HG02885 (cell line): Measurements from ENCODE around the gene GPR158.

ENCODE experiments used
- ATAC-seq: cut with Tn5 transposase; IDR thresholded peaks from one replicate; pipeline ENCODE4 v1.9.1; 2021; ENCODE audit warnings: mild to moderate bottlenecking; ENCODE audit not compliant: unreplicated experiment, poor library complexity

GPR158 gene

DNA sequence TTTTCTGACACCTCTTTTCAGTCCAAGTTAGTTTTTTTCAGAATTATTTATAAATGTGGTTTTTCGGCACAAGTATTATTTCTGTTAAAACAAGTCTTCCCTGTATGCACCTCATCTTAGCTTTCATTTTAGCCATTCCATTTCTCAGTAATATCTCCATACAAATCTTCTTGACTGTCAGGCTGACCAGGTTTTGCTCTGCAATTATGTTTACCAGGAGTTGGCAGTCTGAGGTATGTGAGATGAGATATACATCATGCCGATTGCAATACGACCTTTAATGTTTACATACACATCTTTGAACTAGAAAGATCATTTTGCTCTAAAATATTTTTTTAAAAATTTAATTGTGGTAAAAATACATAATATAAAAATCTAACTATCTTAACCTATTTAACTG, 209.8 kb downstream of the GPR158 start:
- no peak for ATAC-seq

GRCh38 chr10:25388188-25388861, 213.5 kb downstream of the GPR158 start:
- ATAC-seq: no peak

DNA sequence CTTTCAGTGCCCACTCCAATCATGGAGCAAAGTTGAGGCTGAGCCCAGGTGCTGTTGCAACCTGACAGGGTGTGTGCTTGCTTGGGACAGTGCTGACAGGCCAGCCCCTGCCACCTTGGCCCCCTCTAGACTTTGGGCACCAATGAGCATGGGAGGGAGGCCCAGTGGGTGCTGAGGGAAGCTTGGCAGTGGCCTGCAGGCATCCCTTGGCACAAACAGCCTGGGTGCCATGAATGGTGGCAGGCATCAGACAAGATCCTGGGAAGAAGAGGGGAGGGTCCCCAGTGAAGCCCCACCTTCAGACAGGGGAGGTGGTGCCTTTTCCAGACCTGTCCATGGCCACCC, 214.0 kb downstream of the GPR158 start:
- no peak for ATAC-seq

DNA sequence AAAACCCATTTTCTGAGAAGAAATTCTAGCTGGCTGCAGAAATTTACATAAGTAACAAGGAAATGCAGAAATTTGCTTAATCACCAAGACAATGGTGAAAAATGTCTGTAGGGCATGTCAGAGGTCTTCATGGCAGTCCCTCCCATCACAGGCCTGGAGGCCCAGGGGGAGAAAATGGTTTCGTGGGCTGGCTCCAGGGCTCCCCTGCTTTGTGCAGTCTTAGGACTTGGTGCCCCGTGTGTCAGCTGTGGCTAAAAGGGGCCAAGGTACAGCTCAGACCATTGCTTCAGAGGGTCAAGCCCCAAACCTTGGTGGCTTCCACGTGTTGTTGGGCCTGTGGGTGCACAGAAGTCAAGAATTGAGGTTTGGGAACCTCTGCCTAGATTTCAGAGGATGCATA, 215.9 kb downstream of the GPR158 start:
- no peak for ATAC-seq

GRCh38 chr10:25392132-25392531, 217.3 kb downstream of the GPR158 start:
- ATAC-seq: no peak

DNA sequence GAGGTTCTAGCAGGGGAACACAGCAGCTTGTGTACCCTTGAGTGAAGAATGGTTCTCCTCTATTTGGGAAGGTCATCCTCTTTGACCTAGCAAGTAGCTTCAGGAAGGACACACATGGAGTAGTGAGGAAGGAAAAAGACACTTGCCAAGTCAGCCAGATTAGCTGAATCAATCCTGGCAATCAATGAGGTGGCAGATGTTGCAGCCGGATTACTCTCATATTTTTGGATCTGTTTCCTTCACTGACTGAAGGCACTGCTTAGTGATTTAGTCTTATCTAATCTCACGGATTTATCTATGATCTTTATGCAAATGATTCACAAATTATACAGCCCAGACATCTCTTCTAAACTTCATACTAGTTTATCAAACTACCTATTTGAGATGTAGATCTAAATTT, 218.8 kb downstream of the GPR158 start:
- ATAC-seq: no peak

DNA sequence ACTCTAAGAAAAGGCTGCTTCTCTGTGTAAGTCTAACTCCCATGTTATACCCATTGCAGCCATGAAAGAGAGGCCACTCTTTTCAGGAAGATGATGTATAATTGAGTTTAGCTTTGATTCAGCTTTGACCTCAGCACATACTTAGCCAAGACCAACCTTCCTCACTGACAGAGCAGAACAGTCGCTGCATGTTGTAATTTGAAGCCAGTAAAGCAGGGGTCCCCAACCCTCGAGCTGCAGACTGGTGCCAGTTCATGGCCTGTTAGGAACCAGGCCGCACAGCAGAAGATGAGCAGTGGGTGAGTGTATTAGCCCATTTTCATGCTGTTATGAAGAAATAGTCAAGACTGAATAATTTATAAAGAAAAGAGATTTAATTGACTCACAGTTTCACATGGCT, 223.9 kb downstream of the GPR158 start:
- ATAC-seq: no peak

DNA sequence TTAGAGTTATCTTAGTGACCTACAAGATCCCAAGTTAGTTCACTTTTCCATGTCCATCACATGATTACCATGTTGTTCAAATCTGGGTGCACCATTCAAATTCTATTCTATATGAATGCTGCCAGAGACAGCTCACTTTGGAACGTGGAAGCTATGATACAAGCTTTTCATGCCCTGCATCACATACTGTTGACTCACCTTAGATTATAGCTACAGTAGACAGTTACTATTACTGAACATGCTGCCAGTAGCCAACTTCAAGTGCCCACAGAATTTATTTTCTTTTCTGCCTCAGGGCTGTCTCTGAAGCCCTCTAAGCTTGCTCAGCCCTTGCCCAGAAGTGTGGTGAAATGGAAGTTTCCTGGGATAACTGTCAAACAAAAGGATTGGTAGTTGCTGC, 231.1 kb downstream of the GPR158 start:
- ATAC-seq: no peak

DNA sequence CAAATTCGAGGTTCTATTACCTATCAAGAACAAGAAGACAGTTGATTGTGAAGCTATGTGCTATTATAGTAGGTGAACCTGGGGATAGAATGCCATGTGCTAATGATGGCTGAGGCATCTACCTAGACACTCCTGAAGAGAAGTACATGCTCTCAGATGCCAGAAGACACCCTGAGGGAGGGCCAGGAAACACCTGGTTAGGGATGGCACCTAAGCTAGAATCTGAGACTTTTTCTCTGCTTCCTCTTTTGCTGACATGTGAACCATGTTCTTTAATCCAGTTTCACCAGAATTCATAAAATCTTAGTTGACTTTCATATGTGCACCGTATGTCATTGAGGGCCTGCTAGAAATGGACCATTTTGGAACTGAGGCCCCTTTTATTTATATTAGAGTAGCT, 242.8 kb downstream of the GPR158 start:
- no peak for ATAC-seq

- ATAC-seq: no peak
These were observed 251.0 kb downstream of the GPR158 start for GRCh38 chr10:25425776-25426175.

GRCh38 chr10:25436431-25436830, 261.6 kb downstream of the GPR158 start:
- ATAC-seq: no peak

- ATAC-seq: no peak
These were observed 266.5 kb downstream of the GPR158 start for GRCh38 chr10:25441270-25441669.

DNA sequence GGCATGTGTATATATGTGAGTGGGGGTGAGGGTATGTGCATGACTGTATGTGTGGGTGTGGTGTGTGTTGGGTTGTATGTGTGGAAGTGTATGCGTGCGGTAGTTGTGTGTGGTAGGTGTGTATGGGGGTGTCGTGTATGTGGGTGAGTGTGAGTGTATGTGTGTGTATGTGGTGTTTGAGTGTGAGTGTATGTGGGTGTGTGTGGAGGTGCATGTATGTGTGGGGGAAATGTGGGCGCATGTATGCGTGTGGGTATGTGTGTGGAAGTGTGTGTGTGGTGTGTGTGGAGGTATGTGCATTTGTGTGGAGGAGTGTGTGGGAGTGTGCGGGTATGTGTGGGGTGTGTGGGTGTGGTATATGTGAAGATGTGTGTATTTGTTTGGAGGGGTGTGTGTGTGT, 269.5 kb downstream of the GPR158 start:
- ATAC-seq: no peak

GRCh38 chr10:25451401-25451800, 276.6 kb downstream of the GPR158 start:
- no peak for ATAC-seq

DNA sequence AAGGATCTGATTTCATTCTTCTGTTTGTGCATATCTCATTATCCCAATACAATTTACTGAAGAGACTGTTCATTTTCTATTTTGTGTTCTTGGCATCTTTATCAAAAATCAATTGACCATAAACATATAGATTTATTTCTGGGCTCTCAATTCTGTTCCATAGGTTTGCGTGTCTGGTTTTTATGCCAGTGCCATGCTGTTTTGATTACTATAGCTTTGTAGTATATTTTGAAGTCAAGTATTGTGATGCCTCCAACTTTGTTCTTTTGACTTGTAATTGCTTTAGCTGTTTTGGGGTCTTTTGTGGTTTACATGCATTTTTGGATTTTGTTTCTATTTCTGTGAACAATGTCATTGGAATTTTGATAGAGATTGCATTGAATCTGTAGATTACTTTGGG, 278.8 kb downstream of the GPR158 start:
- ATAC-seq: no peak

DNA sequence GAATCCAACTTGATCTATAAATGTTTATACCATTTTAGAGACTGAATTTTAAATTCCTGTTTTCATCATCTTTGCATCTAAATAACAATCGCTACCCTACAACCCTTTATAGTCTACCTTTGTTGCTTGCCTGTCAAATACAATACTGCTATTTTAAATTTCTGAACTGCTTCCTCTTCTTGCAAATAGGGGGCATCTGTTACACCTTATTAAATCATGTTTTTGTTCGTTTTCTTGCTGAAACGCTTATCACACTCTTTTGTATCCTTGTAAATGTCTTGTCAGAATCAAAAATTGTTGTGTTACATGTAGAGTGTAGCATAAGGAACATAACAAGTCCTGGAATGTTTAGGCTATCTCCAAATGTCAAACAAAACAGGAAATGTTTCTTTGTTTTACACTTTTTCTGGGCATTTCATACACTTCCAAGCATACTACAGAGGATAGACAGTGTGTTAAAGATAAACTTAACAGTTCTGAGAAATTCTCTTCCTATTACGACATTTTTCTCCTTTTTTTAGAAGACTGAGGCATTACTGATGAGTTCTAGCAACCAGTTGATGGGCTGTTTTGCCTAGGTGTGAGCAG, 281.3 kb downstream of the GPR158 start:
- ATAC-seq: no peak

DNA sequence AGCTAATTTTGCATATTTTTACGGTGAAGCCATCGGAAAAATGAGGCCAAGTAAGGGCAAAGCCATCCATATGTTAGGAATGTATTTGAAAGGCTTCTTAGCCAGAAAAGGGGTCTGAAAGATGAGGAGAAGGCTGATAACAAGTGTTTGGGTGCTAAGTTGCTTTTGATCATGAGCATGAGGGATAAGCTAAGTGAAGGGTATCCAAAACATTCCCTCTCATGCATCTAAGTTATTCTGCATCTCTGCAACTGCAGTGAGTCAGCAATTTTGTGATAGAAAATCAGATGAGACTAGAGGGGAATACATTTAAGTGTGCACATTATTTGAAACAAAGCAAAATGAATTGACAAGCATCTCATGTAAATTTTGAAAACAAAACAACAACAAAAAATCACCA, 282.8 kb downstream of the GPR158 start:
- no peak for ATAC-seq

GRCh38 chr10:25465582-25466372, 291.0 kb downstream of the GPR158 start:
- no peak for ATAC-seq

- ATAC-seq: no peak
These were observed 293.1 kb downstream of the GPR158 start for GRCh38 chr10:25467881-25468280.

GRCh38 chr10:25481467-25481866, 306.7 kb downstream of the GPR158 start:
- ATAC-seq: no peak

GRCh38 chr10:25483999-25484398, 309.2 kb downstream of the GPR158 start:
- no peak for ATAC-seq

DNA sequence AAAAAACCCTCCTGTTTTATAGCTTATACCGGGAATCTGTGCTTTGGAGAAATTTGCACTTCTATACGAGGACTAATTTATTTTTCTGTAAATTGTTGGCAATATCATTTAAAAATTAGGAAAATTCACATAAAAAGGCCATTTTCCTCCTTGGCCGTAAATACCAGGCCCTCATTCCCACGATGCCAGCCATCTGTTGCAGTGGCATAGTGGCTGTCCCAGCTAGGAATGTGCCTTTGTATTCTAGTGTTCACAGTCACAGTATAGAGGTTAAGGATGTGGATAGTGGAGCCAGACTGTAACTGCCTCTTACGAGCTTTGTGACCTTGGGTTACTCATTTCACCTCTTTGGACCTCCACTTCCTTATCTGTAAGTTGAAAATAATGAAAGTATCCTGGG, 312.5 kb downstream of the GPR158 start:
- ATAC-seq: no peak
